HG02759 (cell line): Measurements from ENCODE around the gene KDM6A.
"Not testable (repeated sequence)": the region's sequence is repeated elsewhere in the genome, so short reads cannot be mapped to it uniquely, and the experiment has no call there.

Source experiments
- ATAC-seq: cut with Tn5 transposase; IDR thresholded peaks from one replicate; pipeline ENCODE4 v1.9.1; 2021; ENCODE audit warnings: mild to moderate bottlenecking, moderate library complexity; ENCODE audit not compliant: unreplicated experiment

The KDM6A gene

GRCh38 chrX:44872821-44873414, at the start of gene KDM6A:
TSS of gene KDM6A (plus strand) at chrX:44873188. CDS start at chrX:44873552, 364 bp downstream.
- ATAC-seq = peak; percentile 86

DNA sequence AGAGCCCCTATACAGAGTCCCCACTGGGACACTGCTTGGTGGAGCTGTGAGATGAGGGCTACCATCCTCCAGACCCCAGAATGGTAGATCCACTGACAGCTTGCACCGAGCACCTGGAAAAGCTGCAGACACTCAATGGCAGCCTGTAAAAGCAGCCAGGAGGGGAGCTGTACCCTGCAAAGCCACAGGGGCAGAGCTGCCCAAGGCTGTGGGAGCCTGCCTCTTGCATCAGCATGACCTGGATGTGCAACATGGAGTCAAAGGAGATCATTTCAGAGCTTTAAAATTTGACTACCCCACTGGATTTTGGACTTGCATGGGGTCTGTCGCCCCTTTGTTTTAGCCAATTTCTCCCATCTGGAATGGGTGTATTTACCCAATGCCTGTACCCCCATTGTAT, 49.8 kb upstream of the KDM6A start:
- not testable (repeated sequence) for ATAC-seq

- ATAC-seq = no peak
Observed at GRCh38 chrX:44828008-44828605, 44.9 kb upstream of the KDM6A start.

GRCh38 chrX:44829832-44830231, 43.2 kb upstream of the KDM6A start:
- no peak for ATAC-seq

- no peak for ATAC-seq
Observed at GRCh38 chrX:44842550-44843317, 30.3 kb upstream of the KDM6A start.

DNA sequence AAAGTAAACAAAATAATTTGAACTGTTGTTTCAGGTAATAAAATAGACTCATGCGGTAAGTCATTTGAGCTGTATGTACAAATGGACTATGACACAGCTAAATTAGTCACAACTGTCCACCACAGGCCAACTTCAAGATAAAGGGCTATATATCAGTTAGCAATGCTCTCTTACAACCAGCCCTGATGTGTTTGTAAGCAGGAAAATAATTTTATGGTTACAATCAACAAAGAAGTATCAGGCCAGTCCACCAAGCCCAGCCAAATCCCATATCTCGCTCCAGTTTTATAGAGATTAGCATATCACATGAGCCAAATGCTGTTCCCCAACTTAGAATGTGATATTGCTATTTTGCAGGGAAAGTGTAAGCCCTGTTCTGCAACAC, 29.7 kb upstream of the KDM6A start:
- ATAC-seq = no peak

GRCh38 chrX:44843753-44844152, 29.2 kb upstream of the KDM6A start, which contains the start of gene DUSP21:
TSS of gene DUSP21 (plus strand) at chrX:44844021. CDS start at chrX:44844133, 112 bp downstream.
- no peak for ATAC-seq

- no peak for ATAC-seq
Observed at GRCh38 chrX:44844204-44844603, 28.8 kb upstream of the KDM6A start.

- ATAC-seq = not testable (repeated sequence)
Observed at GRCh38 chrX:44850891-44851290, 22.1 kb upstream of the KDM6A start.

GRCh38 chrX:44871114-44871645, 1.8 kb upstream of the KDM6A start:
- ATAC-seq = no peak

GRCh38 chrX:44871931-44872820, 812 bp upstream of the KDM6A start:
- peak; percentile 34 for ATAC-seq

DNA sequence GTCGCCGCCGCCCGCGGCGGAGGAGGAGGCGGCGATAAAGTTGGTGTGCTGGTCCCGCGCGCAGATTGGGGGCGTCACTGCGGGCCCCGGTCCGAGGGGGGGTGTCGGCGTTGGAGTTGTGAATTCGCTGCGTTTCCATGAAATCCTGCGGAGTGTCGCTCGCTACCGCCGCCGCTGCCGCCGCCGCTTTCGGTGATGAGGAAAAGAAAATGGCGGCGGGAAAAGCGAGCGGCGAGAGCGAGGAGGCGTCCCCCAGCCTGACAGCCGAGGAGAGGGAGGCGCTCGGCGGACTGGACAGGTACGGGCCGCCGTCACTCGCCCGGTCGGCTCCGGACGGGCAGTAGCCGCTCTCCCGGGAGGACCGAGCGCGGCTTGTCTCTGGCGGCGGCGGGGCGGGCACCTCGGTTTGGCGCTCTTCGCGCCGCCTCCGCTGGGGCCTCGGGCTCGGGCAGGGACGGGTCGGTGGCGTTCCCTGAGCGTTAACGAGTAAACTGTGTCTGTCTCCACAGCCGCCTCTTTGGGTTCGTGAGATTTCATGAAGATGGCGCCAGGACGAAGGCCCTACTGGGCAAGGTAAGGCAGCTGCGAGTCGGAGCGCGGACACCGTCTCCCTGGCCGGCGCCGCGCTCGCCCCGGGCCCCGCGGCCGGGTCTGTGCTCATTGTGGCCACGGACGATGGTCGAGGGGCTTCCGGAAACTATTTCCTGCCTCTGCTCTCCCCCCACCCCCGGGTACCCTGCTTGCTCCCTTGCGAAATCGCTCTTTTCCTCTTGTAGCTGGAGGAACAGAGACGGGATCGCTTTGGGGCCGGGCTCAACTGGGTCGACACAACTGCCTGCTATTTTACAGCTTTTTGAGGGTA, 658 bp downstream of the KDM6A start:
- ATAC-seq = no peak

DNA sequence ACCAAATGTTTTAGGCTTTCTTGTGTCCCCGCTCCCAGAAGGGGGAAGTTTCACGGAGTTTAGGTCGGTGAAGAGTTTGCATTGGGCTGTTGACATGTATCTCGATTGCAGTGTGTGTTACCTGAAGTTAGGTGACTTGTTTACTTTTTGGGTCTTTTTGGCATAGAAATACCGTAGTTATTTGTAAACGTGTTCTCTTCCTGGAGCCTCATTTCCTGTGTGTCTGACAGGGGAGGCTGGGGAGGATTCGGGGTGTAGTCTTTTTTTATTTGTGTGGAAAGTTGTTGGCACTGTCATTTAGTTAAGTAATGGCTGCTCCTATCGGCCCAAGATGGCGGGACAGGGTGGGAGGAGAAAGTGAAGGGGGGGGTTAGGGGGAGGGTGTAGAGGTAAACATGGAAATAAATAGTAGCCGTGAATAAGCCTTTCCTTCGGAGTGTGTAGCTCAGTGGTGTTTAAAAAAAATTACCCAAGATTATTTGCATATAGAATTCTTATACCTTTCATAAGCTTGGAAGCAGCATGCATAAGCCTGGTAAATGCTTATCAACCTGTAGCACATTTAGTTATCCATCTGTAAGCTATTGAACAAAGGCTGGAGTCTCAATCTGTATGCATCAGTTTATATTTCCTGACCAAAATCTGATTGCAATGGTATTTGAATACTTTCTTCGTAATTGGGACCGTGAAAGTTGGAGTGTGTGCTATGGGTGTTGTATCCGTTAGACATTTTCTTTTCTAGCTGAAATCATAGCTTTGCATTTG, 1.6 kb downstream of the KDM6A start:
- ATAC-seq = no peak

- ATAC-seq = no peak
Observed at GRCh38 chrX:44875185-44875489, 2.1 kb downstream of the KDM6A start.

DNA sequence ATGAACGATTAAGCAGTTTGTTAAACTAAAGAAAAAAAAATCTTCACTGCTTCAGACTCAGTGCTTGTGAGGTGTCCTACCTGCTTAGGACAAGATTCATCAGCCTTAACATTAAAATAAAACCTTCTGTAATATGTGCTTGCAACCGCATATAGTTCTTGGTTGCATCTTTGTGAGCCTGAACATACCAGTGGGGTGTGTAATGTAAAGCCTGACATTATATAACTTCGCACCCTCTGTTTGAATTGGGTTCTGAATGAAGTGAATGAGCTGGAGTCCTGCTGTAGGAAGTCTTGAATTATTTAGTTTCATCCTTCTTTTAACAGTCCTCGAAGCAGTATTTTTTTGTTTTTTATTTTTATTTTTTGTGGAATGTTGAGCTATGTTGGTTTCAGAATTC, 3.1 kb downstream of the KDM6A start:
- ATAC-seq = no peak

- ATAC-seq = no peak
Observed at GRCh38 chrX:44876767-44877166, 3.8 kb downstream of the KDM6A start.

- no peak for ATAC-seq
Observed at GRCh38 chrX:44878780-44879179, 5.8 kb downstream of the KDM6A start.

DNA sequence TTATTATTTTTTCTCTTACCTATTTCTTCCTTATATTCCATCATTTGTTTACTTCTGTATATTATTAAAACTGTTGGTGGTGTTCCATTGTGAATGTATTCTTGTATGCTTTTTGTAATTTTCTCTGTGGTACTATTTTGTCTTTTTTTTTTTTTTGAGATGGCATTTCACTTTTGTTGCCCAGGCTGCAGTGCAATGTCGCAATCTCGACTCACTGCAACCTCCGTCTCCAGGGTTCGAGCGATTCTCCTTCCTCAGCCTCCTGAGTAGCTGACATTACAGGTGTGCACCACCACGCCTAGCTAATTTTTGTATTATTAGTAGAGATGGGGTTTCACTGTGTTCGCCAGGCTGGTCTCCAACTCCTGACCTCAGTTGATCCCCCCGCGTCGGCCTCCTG, 8.6 kb downstream of the KDM6A start:
- no peak for ATAC-seq

DNA sequence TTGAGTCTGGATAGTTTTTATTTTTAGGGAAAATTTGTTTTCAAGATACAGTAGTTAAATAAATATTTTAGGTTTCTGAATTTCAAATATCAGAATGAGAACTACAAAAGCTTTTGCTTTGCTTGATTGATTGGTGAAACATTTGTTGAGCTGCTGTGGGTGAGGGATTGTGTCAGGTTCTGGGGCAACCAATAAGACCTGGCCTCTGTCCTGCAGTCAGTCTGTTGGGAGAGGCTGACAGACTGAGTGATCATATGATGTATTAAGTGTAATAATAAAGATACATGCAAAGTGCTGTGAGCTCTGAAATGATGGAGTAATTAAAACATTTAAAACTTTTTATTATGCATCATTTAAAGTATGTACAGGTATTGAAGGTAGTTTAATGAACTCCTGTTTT, 9.6 kb downstream of the KDM6A start:
- ATAC-seq = no peak
